Amygdala (tissue), 56 donors: Measurements from ENCODE around the gene TRPM8.
"Not testable (repeated sequence)": the region's sequence is repeated elsewhere in the genome, so short reads cannot be mapped to it uniquely, and the experiment has no call there.

Experiments
- DNase-seq, 56 donors: peaks; one replicate each; lab custom pipeline; 2025; lab: John Stamatoyannopoulos, UW

TRPM8 gene

DNA sequence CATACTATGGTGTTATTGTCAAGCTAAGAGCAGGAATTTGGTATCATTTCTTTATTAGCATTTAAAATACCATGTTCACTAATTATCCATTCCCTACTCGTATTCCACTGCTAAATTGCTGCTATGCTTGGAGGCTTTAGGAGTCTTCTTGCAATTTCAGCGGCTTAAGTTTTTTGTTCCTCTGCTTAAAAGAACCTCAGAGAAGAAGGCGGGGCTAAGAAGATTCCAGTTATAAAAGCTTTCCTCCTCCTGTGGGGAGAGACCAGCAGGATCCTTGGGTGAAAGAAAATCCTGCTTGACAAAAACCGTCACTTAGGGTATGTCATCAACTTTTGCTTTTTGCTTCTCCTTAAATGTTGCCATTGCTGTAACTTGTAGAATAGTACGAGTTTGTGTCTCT, at the start of gene TRPM8:
Gene TRPM8 (plus strand): TSS at position 258 of the 400 bp plus-strand sequence. CDS start 9,165 bp downstream, outside the sequence.
- no peak for DNase-seq

GRCh38 chr2:233867993-233868532, 49.1 kb upstream of the TRPM8 start, which contains the start of gene MSL3B:
MSL3B (minus strand) TSS chr2:233868386.
- DNase-seq = peak in 3 of 56 donors; percentile 7 to 12 (median 11)

- DNase-seq = no peak
Measured at GRCh38 chr2:233871432-233871831, 45.7 kb upstream of the TRPM8 start.

GRCh38 chr2:233872125-233872524, 45.0 kb upstream of the TRPM8 start:
- not testable (repeated sequence) for DNase-seq

DNA sequence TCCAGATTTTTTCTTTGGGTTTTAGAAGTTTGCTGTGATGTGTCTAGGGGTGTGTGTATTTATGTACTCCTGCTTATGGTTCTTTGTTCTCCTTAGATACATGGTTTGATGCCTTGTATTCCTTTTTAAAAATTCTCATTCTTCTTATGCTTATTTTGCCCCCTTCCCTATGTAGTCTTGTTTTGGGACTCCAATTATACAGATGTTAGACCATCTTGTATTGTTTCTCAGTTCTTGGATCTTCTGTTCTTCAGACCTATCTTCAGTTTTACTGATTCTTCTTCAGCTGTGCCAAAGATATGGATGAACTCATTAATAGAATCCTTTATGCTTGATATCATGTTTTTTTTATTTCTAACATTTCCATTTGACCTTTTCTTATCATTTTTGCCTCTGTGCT, 34.8 kb upstream of the TRPM8 start:
- no peak for DNase-seq

- no peak for DNase-seq
Measured at GRCh38 chr2:233892793-233893192, 24.4 kb upstream of the TRPM8 start.

GRCh38 chr2:233896253-233896652, 20.9 kb upstream of the TRPM8 start:
- DNase-seq = not testable (repeated sequence)

GRCh38 chr2:233901367-233901766, 15.8 kb upstream of the TRPM8 start:
- DNase-seq = no peak

GRCh38 chr2:233901884-233902283, 15.3 kb upstream of the TRPM8 start:
- no peak for DNase-seq

- DNase-seq = no peak
Measured at GRCh38 chr2:233905945-233906344, 11.2 kb upstream of the TRPM8 start.

DNA sequence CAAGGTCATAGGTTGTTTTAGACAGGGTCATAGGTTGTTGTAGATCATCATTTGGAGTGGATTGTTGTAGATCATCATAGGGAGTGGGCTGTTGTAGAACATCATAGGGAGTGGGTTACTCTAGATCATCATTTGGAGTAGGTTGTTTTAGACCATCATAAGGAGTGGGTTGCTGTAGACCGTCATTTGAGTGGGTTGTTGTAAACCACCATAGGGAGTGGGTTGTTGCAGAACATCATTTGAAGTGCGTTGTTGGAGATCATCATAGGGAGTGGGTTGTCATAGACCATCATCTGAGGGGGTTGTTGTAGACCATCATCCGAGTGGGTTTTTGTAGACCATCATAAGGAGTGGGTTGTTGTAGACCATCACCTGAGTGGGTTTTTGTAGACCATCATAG, 9.5 kb upstream of the TRPM8 start:
- DNase-seq = no peak

DNA sequence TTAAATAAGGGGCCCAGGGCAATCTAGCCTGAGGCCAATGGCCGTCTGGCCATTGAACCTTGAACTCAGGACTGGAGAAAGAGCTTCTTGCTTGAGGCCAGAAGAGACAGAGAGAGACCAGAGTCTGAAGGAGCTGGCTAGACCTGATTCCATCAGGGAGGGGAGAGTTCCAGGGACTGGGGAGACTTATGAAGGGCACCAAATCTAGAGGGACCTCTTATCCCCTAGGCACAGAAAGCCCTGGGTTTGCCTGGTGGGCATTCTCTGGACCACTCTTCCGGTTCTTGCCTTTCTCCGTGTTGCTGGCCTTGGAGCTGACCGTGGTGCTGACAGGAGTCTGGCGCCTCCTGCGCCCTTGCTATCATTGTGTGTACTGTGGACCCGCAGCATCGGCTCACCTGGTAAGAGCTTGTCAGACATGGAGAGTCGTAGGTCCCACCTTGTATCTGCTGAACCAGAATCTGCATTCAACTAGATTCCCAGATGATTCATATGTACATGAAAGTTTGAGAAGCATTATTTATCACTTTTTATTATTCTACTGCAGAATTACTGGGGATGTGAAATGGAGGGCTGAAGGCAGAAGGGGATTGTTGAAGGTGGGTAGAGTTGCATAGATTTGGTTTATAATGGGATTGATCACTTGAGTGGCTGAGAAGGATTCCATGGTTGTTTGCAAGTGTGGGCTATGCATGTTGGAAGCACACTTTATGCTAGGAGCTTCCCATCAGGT, 4.3 kb upstream of the TRPM8 start:
- DNase-seq = no peak

DNA sequence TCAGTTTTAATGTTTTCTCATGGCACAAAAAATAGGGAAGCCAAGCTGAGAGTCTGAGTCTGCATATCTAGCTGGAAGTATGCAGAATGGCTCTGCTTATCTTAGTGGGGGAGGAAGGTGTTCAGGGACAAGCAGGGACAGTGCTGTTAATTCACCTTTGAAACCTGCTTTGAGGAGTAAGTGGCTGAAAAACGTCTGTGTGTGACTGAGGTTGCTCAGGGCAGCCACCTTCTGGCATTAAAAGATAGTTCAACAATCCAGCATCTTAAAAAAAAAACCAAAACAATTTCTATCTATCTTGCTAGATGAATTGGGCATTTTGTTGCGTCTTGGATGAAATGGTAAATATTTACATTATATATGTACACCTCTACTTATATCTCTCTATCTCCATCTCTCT, 2.0 kb upstream of the TRPM8 start:
- no peak for DNase-seq

- DNase-seq = no peak
Measured at GRCh38 chr2:233919319-233919718, 2.1 kb downstream of the TRPM8 start.

DNA sequence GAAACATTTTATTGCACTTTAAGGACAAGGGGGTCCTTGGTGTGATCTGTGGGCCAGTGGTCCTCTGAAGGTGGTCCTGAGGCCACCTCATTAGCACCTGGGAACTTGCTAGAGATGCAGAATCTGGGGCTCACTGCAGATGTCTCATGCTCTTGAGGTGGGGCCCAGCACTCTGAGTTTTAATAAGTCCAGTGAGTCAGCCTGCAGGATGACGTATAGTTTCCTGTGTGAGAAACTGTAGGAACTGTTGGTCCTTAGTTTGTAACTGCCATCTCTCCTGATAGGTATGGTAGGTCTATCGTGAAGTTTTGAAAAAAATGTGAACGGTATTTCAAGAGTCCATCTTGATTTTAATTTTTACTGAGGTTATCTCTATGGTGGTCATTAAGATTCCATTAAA, 2.8 kb downstream of the TRPM8 start:
- no peak for DNase-seq

- DNase-seq = no peak
Measured at GRCh38 chr2:233922471-233922870, 5.3 kb downstream of the TRPM8 start.

GRCh38 chr2:233925402-233925801, 8.2 kb downstream of the TRPM8 start:
- no peak for DNase-seq

DNA sequence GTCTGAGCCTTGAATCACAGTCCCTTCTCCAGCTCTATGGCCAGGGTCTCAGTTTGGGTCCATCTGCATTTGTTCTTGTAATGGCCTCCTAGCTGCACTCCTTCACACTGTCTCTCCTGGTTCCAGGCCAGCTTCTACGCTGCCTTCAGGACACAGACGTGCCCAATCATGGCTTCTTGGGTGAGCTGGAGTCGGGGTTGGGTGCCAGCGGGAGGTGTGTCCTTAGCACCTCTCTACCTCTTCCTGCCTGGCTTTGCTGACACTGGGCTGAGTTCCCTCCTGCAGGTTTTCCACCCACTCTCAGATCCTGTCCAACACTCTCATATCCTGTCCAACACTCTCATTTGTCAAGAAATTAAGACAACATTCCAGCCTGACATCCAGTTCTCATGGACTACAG, 9.6 kb downstream of the TRPM8 start:
- DNase-seq = no peak

DNA sequence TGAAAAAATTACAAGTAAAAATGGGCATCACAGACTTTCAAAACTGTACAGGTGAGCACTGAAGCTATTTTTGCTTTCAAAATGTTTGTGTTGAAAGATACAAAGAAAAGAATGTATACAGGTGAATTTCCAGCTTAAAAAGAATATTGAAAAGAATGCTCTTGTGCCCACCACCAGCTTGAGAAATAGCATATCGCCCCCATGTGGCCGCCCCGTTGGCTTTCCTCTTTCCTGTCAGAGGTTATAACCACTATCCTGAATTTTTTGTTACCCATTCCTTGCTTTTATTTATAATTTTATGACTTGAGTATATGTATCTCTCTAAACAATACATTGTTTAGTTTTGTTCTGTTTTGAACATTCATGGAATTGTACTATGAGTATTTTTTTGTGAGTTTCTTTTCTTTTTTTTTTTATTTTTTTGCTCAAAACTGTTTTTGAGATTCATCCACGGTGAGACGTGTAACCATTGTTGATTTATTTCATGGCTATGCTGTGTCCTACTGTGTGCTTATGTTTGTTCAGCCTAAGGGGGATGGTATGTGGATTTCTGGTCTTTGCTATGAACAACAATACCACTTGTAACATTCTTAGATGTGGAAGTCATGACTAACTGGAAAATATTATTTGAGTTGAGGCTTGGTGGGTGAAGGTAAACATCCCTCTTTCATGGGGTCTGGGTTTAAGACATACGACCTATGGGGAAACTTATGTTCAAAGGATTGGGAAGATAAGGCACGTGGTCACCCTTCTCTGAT, 11.6 kb downstream of the TRPM8 start:
- peak in 2 of 56 donors; percentile 3 to 31 for DNase-seq

DNA sequence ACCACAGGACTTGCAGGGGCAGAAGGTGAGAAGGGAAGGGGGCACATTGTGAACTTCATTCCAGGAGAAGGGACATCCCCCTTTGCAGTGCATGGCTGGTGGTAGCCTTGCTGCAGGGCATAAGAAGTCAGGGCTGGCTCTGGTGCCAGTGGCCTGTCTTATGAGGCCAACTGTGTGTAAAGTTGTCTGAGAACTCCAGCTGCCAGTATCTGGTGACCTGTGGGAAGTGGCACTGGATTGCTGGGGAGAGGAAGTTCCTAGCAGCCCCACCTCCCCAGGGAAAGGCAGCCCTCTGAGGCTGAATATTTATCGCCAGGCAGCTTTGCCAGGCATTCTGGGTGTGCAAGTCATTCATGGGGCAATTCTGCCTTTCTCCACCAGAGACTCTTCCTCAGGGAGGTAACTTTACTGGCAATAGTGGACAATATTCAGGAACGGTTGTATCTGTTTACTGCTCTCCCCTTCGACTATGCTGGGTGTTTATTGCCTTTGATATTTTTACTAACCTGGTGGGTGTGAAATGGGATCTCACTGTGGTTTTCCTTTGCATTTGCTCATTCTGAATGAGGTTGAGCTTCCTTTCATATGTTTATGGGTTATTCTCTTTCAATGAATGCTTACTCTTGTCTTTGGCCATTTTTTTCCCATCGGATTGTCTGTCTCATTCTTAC, 12.3 kb downstream of the TRPM8 start:
- no peak for DNase-seq

GRCh38 chr2:233934524-233934923, 17.4 kb downstream of the TRPM8 start:
- no peak for DNase-seq
